Loucy (cell line): ENCODE measurements around the gene MAP4K3.

ENCODE experiments used
- H2AFZ ChIP-seq: fragments of 200-600 bp; sonication (generic); 2 replicates; pipeline ENCODE4 v1.6.0; 2016; ENCODE audit warnings: antibody characterized with exemption, mild to moderate bottlenecking, low read length, moderate library complexity
- H3F3A ChIP-seq: fragments of 200-600 bp; 2 replicates; pipeline ENCODE4 v1.6.0; 2016; ENCODE audit warnings: antibody characterized with exemption, low read depth, mild to moderate bottlenecking
- H3K27me3 ChIP-seq: fragments of 200-600 bp; sonication (generic); 2 replicates; pipeline ENCODE4 v1.6.1; 2014; ENCODE audit warnings: low read length, mild to moderate bottlenecking; ENCODE audit not compliant: insufficient read depth, poor library complexity, severe bottlenecking
- H3K36me3 ChIP-seq: fragments of 200-600 bp; sonication (generic); 2 replicates; pipeline ENCODE4 v1.6.1; 2016; ENCODE audit warnings: low read length; ENCODE audit not compliant: insufficient read depth
- H3K4me1 ChIP-seq: fragments of 200-600 bp; sonication (generic); 2 replicates; pipeline ENCODE4 v1.5.1; 2014; ENCODE audit warnings: low read length, mild to moderate bottlenecking; ENCODE audit not compliant: insufficient read depth, poor library complexity, severe bottlenecking
- H3K4me2 ChIP-seq: fragments of 200-600 bp; sonication (generic); 2 replicates; pipeline ENCODE4 v1.6.0; 2014; ENCODE audit warnings: antibody characterized with exemption, low read length, low read depth, mild to moderate bottlenecking; ENCODE audit not compliant: poor library complexity, severe bottlenecking
- H3K4me3 ChIP-seq: fragments of 200-600 bp; sonication (generic); 2 replicates; pipeline ENCODE4 v1.5.1; 2014; ENCODE audit warnings: low read length, mild to moderate bottlenecking, mixed read lengths; ENCODE audit not compliant: poor library complexity, severe bottlenecking
- H3K79me2 ChIP-seq: fragments of 200-600 bp; sonication (generic); 2 replicates; pipeline ENCODE4 v1.6.1; 2014; ENCODE audit warnings: low read length; ENCODE audit not compliant: insufficient read depth
- H3K9ac ChIP-seq: fragments of 200-600 bp; sonication (generic); 2 replicates; pipeline ENCODE4 v1.6.0; 2014; ENCODE audit warnings: mild to moderate bottlenecking, low read depth, low read length, moderate library complexity; ENCODE audit not compliant: poor library complexity, severe bottlenecking
- H3K9me2 ChIP-seq: fragments of 200-600 bp; sonication (generic); replicated peaks from 2 replicates; pipeline ENCODE4 v1.6.1; 2016; ENCODE audit warnings: low read depth, low read length, mixed read lengths
- H3K9me3 ChIP-seq: fragments of 200-600 bp; sonication (generic); 2 replicates; pipeline ENCODE4 v1.6.1; 2014; ENCODE audit warnings: mild to moderate bottlenecking, antibody characterized with exemption, low read length, low read depth; ENCODE audit not compliant: insufficient read depth
- H4K20me1 ChIP-seq: fragments of 200-600 bp; sonication (generic); 2 replicates; pipeline ENCODE4 v1.6.0; 2014; ENCODE audit warnings: antibody characterized with exemption, low read length, mild to moderate bottlenecking; ENCODE audit not compliant: insufficient read depth, poor library complexity, severe bottlenecking
- CTCF ChIP-seq: fragments of 200-600 bp; sonication (generic); conservative IDR thresholded peaks from 2 replicates; pipeline ENCODE4 v1.5.1; 2014; ENCODE audit warnings: mild to moderate bottlenecking, antibody characterized with exemption, low read length
- EZH2phosphoT487 ChIP-seq: fragments of 200-600 bp; IDR thresholded peaks from 2 replicates; pipeline ENCODE4 v1.6.1; 2018; ENCODE audit warnings: antibody characterized with exemption, mild to moderate bottlenecking, moderate library complexity, borderline replicate concordance

MAP4K3 gene

GRCh38 chr2:39283561-39283960 lies 153.5 kb downstream of the MAP4K3 start:
- no peaks in the 10 kb centered on the region for H3F3A ChIP-seq
- H3K79me2 ChIP-seq: no peaks in the 10 kb centered on the region
- no peaks in the 10 kb centered on the region for H4K20me1 ChIP-seq
- no peak overlapping the region for H3K4me3 ChIP-seq
- no peaks in the 10 kb centered on the region; the same call in 1 of the 2 replicates for H3K36me3 ChIP-seq
- H3K4me1 ChIP-seq: no peaks in the 10 kb centered on the region
- TF ChIP-seq CTCF (no peak), EZH2phosphoT487 (no peak)
- H3K27me3 ChIP-seq: no peaks in the 10 kb centered on the region
- H3K9ac ChIP-seq: no peak overlapping the region
- no peaks in the 10 kb centered on the region for H3K9me2 ChIP-seq
- no peaks in the 10 kb centered on the region for H3K9me3 ChIP-seq
- H2AFZ ChIP-seq: no peak overlapping the region
- no peak overlapping the region for H3K4me2 ChIP-seq

- Histone ChIP-seq H3K9ac (no peak overlapping the region), H3F3A (no peaks in the 10 kb centered on the region), H3K9me2 (no peaks in the 10 kb centered on the region), H2AFZ (no peak overlapping the region), H3K4me1 (no peaks in the 10 kb centered on the region), H3K9me3 (no peaks in the 10 kb centered on the region), H3K4me3 (no peak overlapping the region), H3K79me2 (no peaks in the 10 kb centered on the region), H3K4me2 (no peak overlapping the region), H3K27me3 (no peaks in the 10 kb centered on the region), H3K36me3 (peaks cover 7% of the 10 kb centered on the region; the same call in 1 of the 2 replicates), H4K20me1 (no peaks in the 10 kb centered on the region)
- TF ChIP-seq CTCF (no peak), EZH2phosphoT487 (no peak)
Observed at GRCh38 chr2:39281391-39281790, 155.7 kb downstream of the MAP4K3 start.

- Histone ChIP-seq H3K4me3 (no peak overlapping the region), H4K20me1 (no peaks in the 10 kb centered on the region), H3K9ac (no peak overlapping the region), H2AFZ (no peak overlapping the region), H3K36me3 (peaks cover 11% of the 10 kb centered on the region; the same call in 1 of the 2 replicates), H3K9me2 (no peaks in the 10 kb centered on the region), H3K9me3 (no peaks in the 10 kb centered on the region), H3K4me2 (no peak overlapping the region), H3K79me2 (no peaks in the 10 kb centered on the region), H3F3A (no peaks in the 10 kb centered on the region), H3K27me3 (no peaks in the 10 kb centered on the region), H3K4me1 (no peaks in the 10 kb centered on the region)
- TF ChIP-seq CTCF: no peak
- no peak for TF ChIP-seq EZH2phosphoT487
Observed at GRCh38 chr2:39275016-39275415, 162.1 kb downstream of the MAP4K3 start.
